HEK293 (cell line): ENCODE results near the gene GRM4.
A peak's percentile ranks its signal among the peaks of the same experiment; 100 is the strongest.

Experiments
- CTCF ChIA-PET: fragments of 350-600 bp; formaldehyde crosslinking; extraction: SDS; loops from one replicate; lab custom pipeline; 2021; ENCODE audit warnings: antibody characterized with exemption; lab: Yijun Ruan, JAX
- POLR2A ChIA-PET: fragments of 300-600 bp; formaldehyde crosslinking; extraction: SDS; loops from one replicate; lab custom pipeline; 2020; ENCODE audit warnings: antibody characterized with exemption, inconsistent platforms; lab: Yijun Ruan, JAX
- H3K27ac ChIP-seq: fragments of 200-500 bp; sonication (Bioruptor generic); 2 replicates; pipeline ENCODE4 v1.5.1; 2014; ENCODE audit warnings: low read depth, low read length, control low read depth, inconsistent platforms; ENCODE audit errors: extremely low read depth
- H3K36me3 ChIP-seq, 2 experiments: fragments of 200-500 bp in 1 of 2; sonication (Bioruptor generic) in 1 of 2; 1 replicate in 1 of 2; 2 replicates in 1 of 2; pipeline ENCODE4 v1.5.1; 2014 to 2017; ENCODE audit warnings: inconsistent platforms in 2 of 2, low read length in 2 of 2; ENCODE audit not compliant: control insufficient read depth in 2 of 2, insufficient read depth in 1 of 2
- H3K4me1 ChIP-seq: fragments of 200-500 bp; sonication (Bioruptor generic); 2 replicates; pipeline ENCODE4 v1.5.1; 2014; ENCODE audit warnings: mild to moderate bottlenecking, low read length, inconsistent platforms; ENCODE audit not compliant: control insufficient read depth, insufficient read depth
- H3K4me3 ChIP-seq: 2 replicates; pipeline ENCODE4 v1.5.1; 2011; ENCODE audit warnings: low read depth, mild to moderate bottlenecking, control low read depth, low read length, moderate library complexity
- H3K9me3 ChIP-seq: fragments of 200-500 bp; sonication (Bioruptor generic); 2 replicates; pipeline ENCODE4 v1.5.1; 2014; ENCODE audit warnings: low read depth, low read length, inconsistent platforms; ENCODE audit not compliant: control insufficient read depth, insufficient read depth
- BCL11B ChIP-seq: fragments of 450-650 bp; formaldehyde crosslinking; IDR thresholded peaks from 2 replicates; pipeline ENCODE4 v1.5.1; 2016; ENCODE audit warnings: low read depth, missing biosample characterization, missing genetic modification characterization
- EGR2 ChIP-seq: fragments of 450-650 bp; formaldehyde crosslinking; IDR thresholded peaks from 2 replicates; pipeline ENCODE4 v1.5.1; 2016; ENCODE audit warnings: low read depth, missing biosample characterization, missing genetic modification characterization
- GLIS1 ChIP-seq: fragments of 450-650 bp; formaldehyde crosslinking; IDR thresholded peaks from 2 replicates; pipeline ENCODE4 v1.5.1; 2016; ENCODE audit warnings: missing biosample characterization, missing genetic modification characterization
- GLIS2 ChIP-seq: fragments of 450-650 bp; formaldehyde crosslinking; IDR thresholded peaks from 2 replicates; pipeline ENCODE4 v1.5.1; 2016; ENCODE audit warnings: missing biosample characterization, missing genetic modification characterization
- MYNN ChIP-seq: fragments of 450-650 bp; formaldehyde crosslinking; IDR thresholded peaks from 2 replicates; pipeline ENCODE4 v1.5.1; 2016; ENCODE audit warnings: missing biosample characterization, missing genetic modification characterization, borderline replicate concordance
- OVOL3 ChIP-seq: fragments of 450-650 bp; formaldehyde crosslinking; IDR thresholded peaks from 2 replicates; pipeline ENCODE4 v1.5.1; 2016; ENCODE audit warnings: missing biosample characterization, missing genetic modification characterization
- SP7 ChIP-seq: fragments of 450-650 bp; formaldehyde crosslinking; IDR thresholded peaks from 2 replicates; pipeline ENCODE4 v1.5.1; 2016; ENCODE audit warnings: missing biosample characterization, missing genetic modification characterization
- ZBTB20 ChIP-seq: fragments of 450-650 bp; formaldehyde crosslinking; IDR thresholded peaks from 2 replicates; pipeline ENCODE4 v1.5.1; 2016; ENCODE audit warnings: missing biosample characterization, missing genetic modification characterization
- ZFHX2 ChIP-seq: fragments of 450-650 bp; formaldehyde crosslinking; conservative IDR thresholded peaks from 2 replicates; pipeline ENCODE4 v1.5.1; 2016; ENCODE audit warnings: missing biosample characterization, missing genetic modification characterization
- ZNF16 ChIP-seq: fragments of 450-650 bp; formaldehyde crosslinking; IDR thresholded peaks from 2 replicates; pipeline ENCODE4 v1.5.1; 2016; ENCODE audit warnings: low read depth, missing biosample characterization, missing genetic modification characterization
- ZNF292 ChIP-seq: fragments of 450-650 bp; formaldehyde crosslinking; IDR thresholded peaks from 2 replicates; pipeline ENCODE4 v1.5.1; 2016; ENCODE audit warnings: low read depth, missing biosample characterization, missing genetic modification characterization, borderline replicate concordance
- ZNF423 ChIP-seq: fragments of 450-650 bp; formaldehyde crosslinking; IDR thresholded peaks from 2 replicates; pipeline ENCODE4 v1.5.1; 2016; ENCODE audit warnings: missing biosample characterization, missing genetic modification characterization
- ZNF473 ChIP-seq: fragments of 450-650 bp; formaldehyde crosslinking; IDR thresholded peaks from 2 replicates; pipeline ENCODE4 v1.5.1; 2017; ENCODE audit warnings: missing biosample characterization, missing genetic modification characterization
- ZNF501 ChIP-seq: fragments of 450-650 bp; formaldehyde crosslinking; IDR thresholded peaks from 2 replicates; pipeline ENCODE4 v1.5.1; 2016; ENCODE audit warnings: missing biosample characterization, missing genetic modification characterization
- ZNF548 ChIP-seq: fragments of 450-650 bp; formaldehyde crosslinking; IDR thresholded peaks from 2 replicates; pipeline ENCODE4 v1.5.1; 2016; ENCODE audit warnings: missing biosample characterization, missing genetic modification characterization
- ZNF549 ChIP-seq: fragments of 450-650 bp; IDR thresholded peaks from 2 replicates; pipeline ENCODE4 v1.5.1; 2018; ENCODE audit warnings: missing biosample characterization, missing genetic modification characterization, mild to moderate bottlenecking, inconsistent platforms, moderate library complexity
- ZNF596 ChIP-seq: fragments of 450-650 bp; IDR thresholded peaks from 2 replicates; pipeline ENCODE4 v1.5.0; 2018; ENCODE audit warnings: missing biosample characterization, mild to moderate bottlenecking, missing genetic modification characterization, moderate library complexity
- ZNF623 ChIP-seq: fragments of 450-650 bp; formaldehyde crosslinking; IDR thresholded peaks from 2 replicates; pipeline ENCODE4 v1.5.1; 2016; ENCODE audit warnings: missing biosample characterization, missing genetic modification characterization
- ZNF626 ChIP-seq: fragments of 450-650 bp; sonication (Bioruptor Pico); formaldehyde crosslinking; IDR thresholded peaks from 2 replicates; pipeline ENCODE4 v1.5.1; 2018; ENCODE audit warnings: missing biosample characterization, missing genetic modification characterization, inconsistent platforms
- ZXDB ChIP-seq: fragments of 450-650 bp; formaldehyde crosslinking; IDR thresholded peaks from 2 replicates; pipeline ENCODE4 v1.5.1; 2016; ENCODE audit warnings: missing biosample characterization, missing genetic modification characterization
- TF ChIP-seq, protein P1 (sequence below): fragments of 450-650 bp; formaldehyde crosslinking; IDR thresholded peaks from 2 replicates; pipeline ENCODE4 v1.5.1; 2016; ENCODE audit warnings: missing biosample characterization, missing genetic modification characterization
- TF ChIP-seq, protein P2 (sequence below): fragments of 450-650 bp; IDR thresholded peaks from 2 replicates; pipeline ENCODE4 v1.5.1; 2018; ENCODE audit warnings: missing biosample characterization, missing genetic modification characterization

GRM4 gene

DNA sequence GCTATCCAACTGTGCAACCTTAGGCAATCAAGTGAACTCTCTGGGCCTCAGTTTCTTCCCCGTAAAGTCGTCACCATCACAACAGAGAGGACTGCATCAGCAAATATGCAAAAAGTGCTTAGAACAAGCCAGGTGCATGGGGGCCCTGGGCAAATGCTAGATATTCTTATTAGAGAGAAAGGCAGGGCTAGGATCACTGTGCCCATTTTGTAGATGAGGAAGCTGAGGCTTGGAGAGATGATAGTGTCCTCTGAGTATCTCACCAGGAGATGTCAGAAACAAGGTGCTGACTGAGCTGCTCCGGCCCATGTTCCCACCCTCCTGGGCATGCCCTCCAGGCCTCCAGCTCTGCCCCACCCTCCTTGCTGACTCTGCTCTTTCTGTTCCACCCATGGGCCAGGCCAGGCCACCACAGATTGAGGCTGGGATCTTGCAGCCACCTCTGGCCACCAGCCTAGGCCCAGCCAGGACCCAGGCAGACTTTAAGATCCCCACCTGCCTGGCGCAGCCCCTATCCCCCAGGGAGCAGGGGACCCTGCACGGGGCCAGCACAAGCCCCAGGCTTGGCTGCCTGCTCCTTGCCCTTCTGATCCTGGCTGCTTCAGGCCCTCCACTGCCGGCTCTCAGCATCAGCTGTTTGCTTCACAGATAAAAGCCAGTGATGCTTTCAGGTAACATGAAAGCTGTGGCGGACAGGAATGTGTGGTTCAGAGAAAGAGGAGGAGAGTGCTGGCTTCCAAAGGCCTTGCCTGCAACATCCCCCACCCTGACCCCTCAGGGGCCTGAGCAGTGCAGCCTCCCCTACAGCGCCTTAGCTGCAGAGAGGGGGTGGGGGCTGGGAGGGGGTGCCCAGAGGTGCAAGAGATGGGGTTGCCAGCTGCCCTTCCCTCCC lies 47.6 kb downstream of the GRM4 start:
- no peak overlapping the region for H3K4me3 ChIP-seq
- CTCF ChIA-PET, result interaction anchor here (0.6 to 0.7 kb wide), 4 partner anchors 9 to 327 kb away, joined by 3 read pairs; no protein-coding TSS in a partner anchor
- TF ChIP-seq, protein P1, sequence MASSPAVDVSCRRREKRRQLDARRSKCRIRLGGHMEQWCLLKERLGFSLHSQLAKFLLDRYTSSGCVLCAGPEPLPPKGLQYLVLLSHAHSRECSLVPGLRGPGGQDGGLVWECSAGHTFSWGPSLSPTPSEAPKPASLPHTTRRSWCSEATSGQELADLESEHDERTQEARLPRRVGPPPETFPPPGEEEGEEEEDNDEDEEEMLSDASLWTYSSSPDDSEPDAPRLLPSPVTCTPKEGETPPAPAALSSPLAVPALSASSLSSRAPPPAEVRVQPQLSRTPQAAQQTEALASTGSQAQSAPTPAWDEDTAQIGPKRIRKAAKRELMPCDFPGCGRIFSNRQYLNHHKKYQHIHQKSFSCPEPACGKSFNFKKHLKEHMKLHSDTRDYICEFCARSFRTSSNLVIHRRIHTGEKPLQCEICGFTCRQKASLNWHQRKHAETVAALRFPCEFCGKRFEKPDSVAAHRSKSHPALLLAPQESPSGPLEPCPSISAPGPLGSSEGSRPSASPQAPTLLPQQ (tag by site-specific recombination), result no peak
- TF ChIP-seq OVOL3 (tag by site-specific recombination), result no peak
- no peak for TF ChIP-seq MYNN (tag by site-specific recombination)
- no peak for TF ChIP-seq ZXDB (tag by site-specific recombination)
- no peak for TF ChIP-seq ZNF549 (tag by site-specific recombination)
- no peak for TF ChIP-seq ZNF473 (tag by site-specific recombination)
- no peak for TF ChIP-seq GLIS2 (tag by site-specific recombination)
- no peak for TF ChIP-seq ZNF596
- TF ChIP-seq ZNF16 (tag by site-specific recombination), result no peak
- no peak for TF ChIP-seq ZNF292 (tag by site-specific recombination)
- no peak for TF ChIP-seq ZNF501 (tag by site-specific recombination)
- no peak for TF ChIP-seq ZNF623 (tag by site-specific recombination)
- no peak overlapping the region for H3K27ac ChIP-seq
- no peaks in the 10 kb centered on the region for H3K36me3 ChIP-seq
- POLR2A ChIA-PET, result no interaction called here
- no peaks in the 10 kb centered on the region for H3K4me1 ChIP-seq
- H3K9me3 ChIP-seq, result no peaks in the 10 kb centered on the region

DNA sequence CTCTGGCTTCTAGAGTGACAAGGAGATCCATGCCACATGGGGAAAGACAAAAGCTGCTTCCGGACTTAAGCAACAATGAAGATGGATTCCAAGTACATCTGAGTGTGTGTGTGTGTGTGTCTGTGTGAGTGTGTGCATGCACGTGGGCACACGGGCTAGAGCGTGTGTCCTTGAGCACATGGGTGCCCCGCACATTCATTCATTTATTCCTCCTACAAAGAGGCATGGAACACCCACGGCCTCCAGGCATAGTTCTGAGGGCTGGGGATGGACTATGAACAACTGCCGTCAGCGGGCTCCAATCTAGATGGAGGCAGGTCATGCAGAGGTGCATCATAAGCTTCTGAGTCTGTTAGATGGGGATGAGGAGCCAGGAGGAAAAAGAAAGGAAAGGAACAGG lies 49.1 kb downstream of the GRM4 start:
- no peak for TF ChIP-seq ZNF548 (tag by site-specific recombination)
- TF ChIP-seq ZFHX2 (tag by site-specific recombination), result peak; percentile 58
- TF ChIP-seq EGR2 (tag by site-specific recombination), result peak; percentile 35; the same call in 1 of the 2 replicates
- TF ChIP-seq, protein P2, sequence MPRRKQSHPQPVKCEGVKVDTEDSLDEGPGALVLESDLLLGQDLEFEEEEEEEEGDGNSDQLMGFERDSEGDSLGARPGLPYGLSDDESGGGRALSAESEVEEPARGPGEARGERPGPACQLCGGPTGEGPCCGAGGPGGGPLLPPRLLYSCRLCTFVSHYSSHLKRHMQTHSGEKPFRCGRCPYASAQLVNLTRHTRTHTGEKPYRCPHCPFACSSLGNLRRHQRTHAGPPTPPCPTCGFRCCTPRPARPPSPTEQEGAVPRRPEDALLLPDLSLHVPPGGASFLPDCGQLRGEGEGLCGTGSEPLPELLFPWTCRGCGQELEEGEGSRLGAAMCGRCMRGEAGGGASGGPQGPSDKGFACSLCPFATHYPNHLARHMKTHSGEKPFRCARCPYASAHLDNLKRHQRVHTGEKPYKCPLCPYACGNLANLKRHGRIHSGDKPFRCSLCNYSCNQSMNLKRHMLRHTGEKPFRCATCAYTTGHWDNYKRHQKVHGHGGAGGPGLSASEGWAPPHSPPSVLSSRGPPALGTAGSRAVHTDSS, result no peak
- no peaks in the 10 kb centered on the region for H3K9me3 ChIP-seq
- H3K4me3 ChIP-seq, result no peak overlapping the region
- POLR2A ChIA-PET, result no interaction called here
- H3K27ac ChIP-seq, result no peak overlapping the region
- CTCF ChIA-PET, result no interaction called here
- no peaks in the 10 kb centered on the region for H3K36me3 ChIP-seq
- no peaks in the 10 kb centered on the region for H3K4me1 ChIP-seq

DNA sequence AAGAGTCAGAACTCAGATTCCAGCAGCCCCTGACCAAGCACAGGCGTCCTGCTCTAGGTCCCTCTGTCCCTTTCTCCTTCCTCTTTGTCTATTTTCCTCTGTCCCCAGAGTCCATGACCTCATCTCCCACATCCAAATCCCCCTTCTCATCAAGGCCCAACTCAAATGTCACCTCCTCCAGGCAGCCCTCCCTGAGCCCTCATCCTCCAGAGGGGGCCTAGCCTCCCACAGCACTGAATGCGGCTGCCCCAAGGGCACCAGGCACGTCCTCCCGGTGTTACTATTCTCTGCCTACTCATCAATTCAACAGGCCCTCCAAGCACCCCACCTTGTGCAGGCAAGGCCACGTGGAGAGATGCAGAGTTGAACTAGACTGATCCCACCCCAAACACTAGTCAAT lies 49.7 kb downstream of the GRM4 start:
- no peak overlapping the region for H3K4me3 ChIP-seq
- H3K36me3 ChIP-seq, result no peaks in the 10 kb centered on the region
- H3K9me3 ChIP-seq, result no peaks in the 10 kb centered on the region
- POLR2A ChIA-PET, result no interaction called here
- H3K27ac ChIP-seq, result no peak overlapping the region
- TF ChIP-seq BCL11B (tag by site-specific recombination), result no peak
- TF ChIP-seq ZNF423 (tag by site-specific recombination), result no peak
- TF ChIP-seq ZBTB20 (tag by site-specific recombination), result peak; percentile 34
- peak; percentile 75 for TF ChIP-seq GLIS1 (tag by site-specific recombination)
- TF ChIP-seq SP7 (tag by site-specific recombination), result no peak
- no peak for TF ChIP-seq ZNF626 (tag by site-specific recombination)
- CTCF ChIA-PET, result no interaction called here
- no peaks in the 10 kb centered on the region for H3K4me1 ChIP-seq
